ENCODE measurements around the gene C6orf132.

C6orf132 gene

GRCh38 chr6:42071881-42072583 is 70.4 kb downstream of the C6orf132 start:
- no peak for DNase-seq (ENCODE audit: low read depth)
- TF ChIP-seq CTCF (IDR thresholded peaks at IDR 0.05; ENCODE audit: control insufficient read depth, insufficient read depth, low read depth, low read length, missing control alignments): no peak
- no peak overlapping the region for H3K4me3 ChIP-seq (ENCODE audit: control insufficient read depth, low read depth, low read length)

- no peak for TF ChIP-seq CTCF (IDR thresholded peaks at IDR 0.05; ENCODE audit: control insufficient read depth, insufficient read depth, low read depth, low read length, missing control alignments)
- DNase-seq (ENCODE audit: low read depth): no peak
- H3K4me3 ChIP-seq (ENCODE audit: control insufficient read depth, low read depth, low read length): no peak overlapping the region
Measured at GRCh38 chr6:42068872-42069522, 73.4 kb downstream of the C6orf132 start.

DNA sequence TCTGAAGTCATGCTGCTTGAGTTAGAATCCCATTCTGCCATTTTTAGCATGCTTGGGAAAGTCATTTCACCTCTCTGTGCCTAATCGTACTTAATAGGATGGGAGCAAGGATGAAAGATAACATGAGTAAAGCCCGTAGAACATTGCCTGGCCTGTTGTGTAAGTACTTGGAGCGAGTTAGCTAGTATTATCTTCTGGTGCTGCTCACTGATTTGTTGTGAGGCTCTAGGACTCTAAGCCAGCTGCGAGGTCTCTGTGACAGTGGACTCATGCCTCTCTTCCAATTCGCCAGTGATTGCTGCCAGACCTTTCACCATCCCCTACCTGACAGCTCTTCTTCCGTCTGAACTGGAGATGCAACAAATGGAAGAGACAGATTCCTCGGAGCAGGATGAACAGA is 74.2 kb downstream of the C6orf132 start:
- no peak overlapping the region for H3K4me3 ChIP-seq (ENCODE audit: control insufficient read depth, low read depth, low read length)
- no peak for TF ChIP-seq CTCF (IDR thresholded peaks at IDR 0.05; ENCODE audit: control insufficient read depth, insufficient read depth, low read depth, low read length, missing control alignments)
- no peak for DNase-seq (ENCODE audit: low read depth)

DNA sequence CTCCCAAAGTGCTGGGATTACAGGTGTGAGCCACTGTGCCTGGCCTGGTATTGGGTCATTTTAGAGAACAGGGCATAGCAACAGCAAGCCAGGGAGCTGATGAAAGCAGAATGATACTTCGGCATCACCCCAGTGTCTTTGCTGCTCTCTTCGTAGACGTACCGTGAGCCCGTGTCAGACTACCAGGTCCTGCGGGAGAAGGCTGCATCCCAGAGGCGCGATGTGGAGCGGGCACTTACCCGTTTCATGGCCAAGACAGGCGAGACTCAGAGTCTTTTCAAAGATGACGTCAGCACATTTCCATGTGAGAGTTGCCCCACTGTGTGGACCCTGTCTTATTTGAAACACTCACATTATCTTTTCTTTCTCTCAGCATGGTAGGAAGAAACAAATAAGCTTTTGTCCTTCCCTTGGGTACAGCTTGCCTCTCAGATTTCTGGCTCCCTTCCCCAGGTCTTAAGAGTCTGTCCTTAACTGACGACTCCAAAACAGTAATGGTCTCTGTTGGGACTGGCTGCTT is 76.2 kb downstream of the C6orf132 start:
- no peak for DNase-seq (ENCODE audit: low read depth)
- H3K4me3 ChIP-seq (ENCODE audit: control insufficient read depth, low read depth, low read length): no peak overlapping the region
- no peak for TF ChIP-seq CTCF (IDR thresholded peaks at IDR 0.05; ENCODE audit: control insufficient read depth, insufficient read depth, low read depth, low read length, missing control alignments)

- TF ChIP-seq CTCF (IDR thresholded peaks at IDR 0.05; ENCODE audit: control insufficient read depth, insufficient read depth, low read depth, low read length, missing control alignments): no peak
- no peak for DNase-seq (ENCODE audit: low read depth)
- H3K4me3 ChIP-seq (ENCODE audit: control insufficient read depth, low read depth, low read length): no peak overlapping the region
Measured at GRCh38 chr6:42059743-42060142, 82.7 kb downstream of the C6orf132 start.

DNA sequence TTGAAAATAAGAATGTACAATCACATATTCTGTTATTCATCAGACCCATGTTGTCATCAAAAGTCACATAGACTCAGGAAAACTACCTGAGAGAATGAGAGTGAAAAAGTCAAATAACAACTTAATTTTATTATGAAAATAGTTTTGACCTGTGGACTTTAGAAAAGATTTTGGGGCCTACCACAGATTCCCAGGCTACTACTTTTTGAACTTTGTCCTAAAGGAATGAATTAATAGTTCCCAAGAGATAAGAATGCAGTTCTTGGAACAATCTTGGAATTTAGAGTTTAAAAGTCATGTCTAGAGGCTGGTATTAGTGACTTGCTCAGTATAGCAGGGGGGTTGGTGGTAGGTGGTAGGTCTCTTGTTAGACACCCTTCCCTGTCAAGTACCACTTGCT is 88.8 kb downstream of the C6orf132 start:
- TF ChIP-seq CTCF (IDR thresholded peaks at IDR 0.05; ENCODE audit: control insufficient read depth, insufficient read depth, low read depth, low read length, missing control alignments): no peak
- no peak for DNase-seq (ENCODE audit: low read depth)
- no peak overlapping the region for H3K4me3 ChIP-seq (ENCODE audit: control insufficient read depth, low read depth, low read length)
